Thyroid gland (tissue), 4 donors: ENCODE results near the gene DDX50. TPM values are rescaled to one million over a fixed set of nuclear protein-coding genes. Genes with fewer than 3 reads are reported as not detected.
"Not testable (repeated sequence)": the region's sequence is repeated elsewhere in the genome, so short reads cannot be mapped to it uniquely, and the experiment has no call there.

Source experiments
- DNase-seq, 2 donors: peaks; one replicate each; pipeline ENCODE4 v3.0.0-alpha.2; 2019
- H3K27ac ChIP-seq, 3 donors: fragments of 200-600 bp; sonication (generic); 1 replicate in 2 of 3; 2 replicates in 1 of 3; pipeline ENCODE4 v1.5.1; 2016 to 2019; ENCODE audit warnings: mild to moderate bottlenecking in 1 of 3, moderate library complexity in 1 of 3
- H3K27me3 ChIP-seq: fragments of 200-600 bp; sonication (generic); one replicate; pipeline ENCODE4 v1.5.1; 2019
- H3K36me3 ChIP-seq, 2 donors: fragments of 200-600 bp; sonication (generic); one replicate each; pipeline ENCODE4 v1.5.1; 2016 to 2019
- H3K4me1 ChIP-seq, 2 donors: fragments of 200-600 bp; sonication (generic); one replicate each; pipeline ENCODE4 v1.5.1; 2017 to 2019
- H3K4me3 ChIP-seq, 3 donors: fragments of 200-600 bp; sonication (generic); replicated peaks in 1 of 3; 1 replicate in 2 of 3; 2 replicates in 1 of 3; pipeline ENCODE4 v1.5.1; 2016; ENCODE audit warnings: mild to moderate bottlenecking in 1 of 3
- H3K9me3 ChIP-seq: fragments of 200-600 bp; sonication (generic); one replicate; pipeline ENCODE4 v1.5.1; 2017
- POLR2A ChIP-seq, 2 donors: fragments of 450-650 bp; IDR thresholded peaks; one replicate each; pipeline ENCODE4 v1.6.1; 2017; ENCODE audit warnings: antibody characterized with exemption in 2 of 2, mild to moderate bottlenecking in 2 of 2, moderate library complexity in 1 of 2
- WGBS, 2 donors: methylation state at CpG; one replicate each; pipeline ENCODE4 v1.1.5; 2017; 5-methylcytosine and 5-hydroxymethylcytosine counted together
- intact Hi-C: fragments of 100-400 bp; cut with DNase I; formaldehyde crosslinking; loops from one replicate; pipeline ENCODE4 v1.15.1; 2023
- total RNA-seq, 4 donors: library from RNA; depleted of rRNA; stranded (reverse); fragments of >200 nt; gene quantifications; one replicate each; pipeline ENCODE4 v1.2.3, GENCODE V29; 2016
- TF ChIP-seq, protein P1 (sequence below), 6 experiments: fragments of 200-600 bp in 3 of 6; fragments of 450-650 bp in 3 of 6; sonication (generic) in 3 of 6; IDR thresholded peaks; one replicate each; pipeline ENCODE4 v1.5.1; 2016 to 2019; ENCODE audit warnings: antibody characterized with exemption in 6 of 6, mild to moderate bottlenecking in 2 of 6, inconsistent platforms in 1 of 6, moderate library complexity in 1 of 6

Gene DDX50
- total RNA-seq, 4 donors from 2014 or later: 36.3 to 51.3 (median 41.7) TPM

- intact Hi-C loops: loop anchor here (5.0 to 10.0 kb wide), 3 partner anchors 72 to 344 kb away; partner anchors contain the start of gene STOX1
- 88% methylated on average over 8 of the region's 8 CpGs for WGBS, 2 donors
- H3K36me3 ChIP-seq: no peaks in the 10 kb centered on the region
Measured at GRCh38 chr10:68899186-68899745, 1.8 kb upstream of the DDX50 start.

DNA sequence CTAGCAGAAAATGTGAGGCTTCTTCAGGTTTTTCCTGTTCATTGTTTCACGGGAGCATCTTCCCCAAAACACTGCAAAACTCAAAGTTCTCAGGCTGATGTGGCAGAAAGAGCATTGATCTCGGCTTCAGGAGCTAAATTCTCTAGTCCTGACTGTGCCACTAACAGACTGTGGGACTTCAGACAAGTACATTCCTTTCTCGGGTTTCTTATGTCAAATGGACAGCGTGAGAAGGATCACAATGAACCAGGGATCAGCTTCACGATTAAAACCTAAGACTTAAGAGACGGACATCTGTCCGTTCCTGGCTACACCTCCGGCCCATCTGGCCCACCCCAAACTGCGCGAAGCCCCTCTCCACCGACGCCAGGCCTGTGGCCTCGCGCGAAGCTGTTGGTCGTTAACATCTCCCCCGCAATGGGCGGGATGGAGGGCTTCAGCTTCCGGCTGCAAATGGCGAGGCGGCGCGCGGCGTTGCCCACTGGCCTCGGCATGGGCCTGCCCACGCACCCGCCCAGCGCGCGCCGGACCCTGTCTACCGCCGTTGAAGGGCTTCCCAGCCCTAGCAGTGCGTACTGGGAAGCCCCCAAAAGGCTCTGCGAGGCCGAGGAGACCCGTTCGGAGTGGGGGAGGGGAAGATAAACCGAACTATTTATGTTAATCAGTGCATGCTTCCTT, 549 bp upstream of the DDX50 start:
- WGBS, 2 donors: 6 to 12% methylated on average over 11 to 31 of the region's 40 CpGs
- peaks cover 6 to 11% of the 10 kb centered on the region in 2 donors for H3K4me1 ChIP-seq
- peak in 1 of 2 donors; percentile 72 for TF ChIP-seq POLR2A (IDR thresholded peaks at IDR 0.05)
- TF ChIP-seq, protein P1, sequence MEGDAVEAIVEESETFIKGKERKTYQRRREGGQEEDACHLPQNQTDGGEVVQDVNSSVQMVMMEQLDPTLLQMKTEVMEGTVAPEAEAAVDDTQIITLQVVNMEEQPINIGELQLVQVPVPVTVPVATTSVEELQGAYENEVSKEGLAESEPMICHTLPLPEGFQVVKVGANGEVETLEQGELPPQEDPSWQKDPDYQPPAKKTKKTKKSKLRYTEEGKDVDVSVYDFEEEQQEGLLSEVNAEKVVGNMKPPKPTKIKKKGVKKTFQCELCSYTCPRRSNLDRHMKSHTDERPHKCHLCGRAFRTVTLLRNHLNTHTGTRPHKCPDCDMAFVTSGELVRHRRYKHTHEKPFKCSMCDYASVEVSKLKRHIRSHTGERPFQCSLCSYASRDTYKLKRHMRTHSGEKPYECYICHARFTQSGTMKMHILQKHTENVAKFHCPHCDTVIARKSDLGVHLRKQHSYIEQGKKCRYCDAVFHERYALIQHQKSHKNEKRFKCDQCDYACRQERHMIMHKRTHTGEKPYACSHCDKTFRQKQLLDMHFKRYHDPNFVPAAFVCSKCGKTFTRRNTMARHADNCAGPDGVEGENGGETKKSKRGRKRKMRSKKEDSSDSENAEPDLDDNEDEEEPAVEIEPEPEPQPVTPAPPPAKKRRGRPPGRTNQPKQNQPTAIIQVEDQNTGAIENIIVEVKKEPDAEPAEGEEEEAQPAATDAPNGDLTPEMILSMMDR (IDR thresholded peaks at IDR 0.05): no peak
- DNase-seq: no peak
- intact Hi-C loops: no loop called here
- no peaks in the 10 kb centered on the region for H3K9me3 ChIP-seq
- no peaks in the 10 kb centered on the region for H3K36me3 ChIP-seq
- H3K27ac ChIP-seq: peak overlapping the region; percentile 99 to 100 (median 99)
- H3K4me3 ChIP-seq: peak overlapping the region; percentile 34 to 69 (median 68)
- H3K27me3 ChIP-seq: no peaks in the 10 kb centered on the region

More at GRCh38 chr10:68899186-68899745, 1.8 kb upstream of the DDX50 start:
- TF ChIP-seq, protein P1 (IDR thresholded peaks at IDR 0.05): no peak
- Histone ChIP-seq H3K4me3 (no peak overlapping the region), H3K27ac (no peak overlapping the region), H3K4me1 (peaks cover 6 to 11% of the 10 kb centered on the region in 2 donors), H3K9me3 (no peaks in the 10 kb centered on the region), H3K27me3 (no peaks in the 10 kb centered on the region)
- DNase-seq: no peak

- H3K36me3 ChIP-seq: peaks cover 0 to 2% of the 10 kb centered on the region in 2 donors
- H3K4me3 ChIP-seq: no peak overlapping the region
- DNase-seq: no peak
- TF ChIP-seq POLR2A (IDR thresholded peaks at IDR 0.05): no peak
- TF ChIP-seq, protein P1 (IDR thresholded peaks at IDR 0.05): no peak
- H3K4me1 ChIP-seq: peaks cover 6 to 11% of the 10 kb centered on the region in 2 donors
- no peaks in the 10 kb centered on the region for H3K9me3 ChIP-seq
- no peaks in the 10 kb centered on the region for H3K27me3 ChIP-seq
- 72 to 77% methylated on average over 5 of the region's 5 CpGs for WGBS, 2 donors
- no peak overlapping the region for H3K27ac ChIP-seq
- intact Hi-C loops: no loop called here
Measured at GRCh38 chr10:68902382-68902781, 1.3 kb downstream of the DDX50 start.

- no peak overlapping the region for H3K4me3 ChIP-seq
- TF ChIP-seq, protein P1 (IDR thresholded peaks at IDR 0.05): no peak
- no peak for TF ChIP-seq POLR2A (IDR thresholded peaks at IDR 0.05)
- peaks cover 0 to 3% of the 10 kb centered on the region in 2 donors for H3K36me3 ChIP-seq
- H3K27ac ChIP-seq: no peak overlapping the region
- intact Hi-C loops: no loop called here
- DNase-seq: no peak
- H3K9me3 ChIP-seq: no peaks in the 10 kb centered on the region
- no peaks in the 10 kb centered on the region for H3K27me3 ChIP-seq
- peaks cover 0 to 3% of the 10 kb centered on the region in 2 donors for H3K4me1 ChIP-seq
Measured at GRCh38 chr10:68924593-68924992, 23.5 kb downstream of the DDX50 start.

DNA sequence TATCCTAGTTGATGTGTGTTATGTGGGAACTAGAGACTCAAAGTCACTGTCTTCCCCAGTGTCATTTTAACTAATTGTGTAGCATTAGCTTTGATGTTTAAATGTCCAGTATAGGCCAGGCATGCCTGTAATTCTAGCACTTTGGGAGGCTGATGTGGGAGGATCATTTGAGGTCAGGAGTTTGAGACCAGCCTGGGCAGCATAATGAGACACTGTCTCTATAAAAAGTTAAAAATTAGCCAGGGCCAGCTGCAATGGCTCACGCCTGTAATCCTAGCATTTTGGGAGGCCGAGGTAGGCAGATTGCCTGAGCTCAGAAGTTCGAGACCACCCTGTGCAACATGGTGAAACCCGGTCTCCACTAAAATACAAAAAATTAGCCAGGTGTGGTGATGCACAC, 24.4 kb downstream of the DDX50 start:
- no peak for DNase-seq
- no peaks in the 10 kb centered on the region for H3K9me3 ChIP-seq
- H3K36me3 ChIP-seq: peaks cover 0 to 4% of the 10 kb centered on the region in 2 donors
- peaks cover 0 to 3% of the 10 kb centered on the region in 2 donors for H3K4me1 ChIP-seq
- 96 to 98% methylated on average over 4 of the region's 4 CpGs for WGBS, 2 donors
- H3K27me3 ChIP-seq: no peaks in the 10 kb centered on the region
- TF ChIP-seq, protein P1 (IDR thresholded peaks at IDR 0.05): no peak
- no peak for TF ChIP-seq POLR2A (IDR thresholded peaks at IDR 0.05)
- intact Hi-C loops: no loop called here
- H3K4me3 ChIP-seq: no peak overlapping the region
- no peak overlapping the region for H3K27ac ChIP-seq

DNA sequence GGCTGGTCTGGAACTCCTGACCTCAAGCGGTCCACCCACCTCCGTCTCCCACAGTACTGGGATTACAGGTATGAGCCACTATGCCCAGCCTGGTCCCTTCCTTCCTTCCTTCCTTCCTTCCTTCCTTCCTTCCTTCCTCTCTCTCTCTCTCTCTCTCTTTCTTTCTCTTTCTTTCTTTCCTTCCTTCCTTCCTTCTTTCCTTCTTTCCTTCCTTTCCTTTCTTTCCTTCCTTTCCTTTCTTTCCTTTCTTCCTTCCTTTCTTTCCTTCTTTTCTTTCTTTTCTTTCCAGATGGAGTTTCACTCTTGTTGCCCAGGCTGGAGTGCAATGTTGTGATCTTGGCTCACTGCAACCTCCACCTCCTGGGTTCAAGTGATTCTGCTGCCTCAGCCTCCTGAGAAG, 28.0 kb downstream of the DDX50 start:
- H3K27me3 ChIP-seq, H3K27ac ChIP-seq, H3K4me1 ChIP-seq, H3K9me3 ChIP-seq, H3K36me3 ChIP-seq, intact Hi-C loops, DNase-seq, H3K4me3 ChIP-seq: not testable (repeated sequence)
- 90 to 98% methylated on average over 2 of the region's 2 CpGs for WGBS, 2 donors

DNA sequence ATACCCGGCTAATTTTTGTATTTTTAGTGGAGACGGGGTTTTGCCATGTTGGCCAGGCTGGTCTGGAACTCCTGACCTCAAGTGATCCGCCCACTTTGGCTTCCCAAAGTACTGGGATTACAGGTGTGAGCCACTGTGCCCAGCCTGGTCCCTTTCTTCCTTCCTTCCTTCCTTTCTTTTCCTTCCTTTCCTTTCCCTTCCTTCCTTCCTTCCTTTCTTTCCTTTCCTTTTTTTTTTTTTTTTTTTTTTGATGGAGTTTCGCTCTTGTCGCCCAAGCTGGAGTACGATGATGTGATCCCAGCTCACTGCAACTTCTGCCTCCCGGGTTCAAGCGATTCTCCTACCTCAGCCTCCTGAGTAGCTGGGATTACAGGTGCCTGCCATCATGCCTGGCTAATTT, 28.8 kb downstream of the DDX50 start:
- intact Hi-C loops, H3K4me3 ChIP-seq, DNase-seq, H3K27ac ChIP-seq, H3K27me3 ChIP-seq, H3K9me3 ChIP-seq, H3K4me1 ChIP-seq, H3K36me3 ChIP-seq: not testable (repeated sequence)
- 95 to 99% methylated on average over 8 of the region's 8 CpGs for WGBS, 2 donors

GRCh38 chr10:68932860-68933259, 31.7 kb downstream of the DDX50 start:
- H3K4me3 ChIP-seq, H3K27me3 ChIP-seq, intact Hi-C loops, H3K9me3 ChIP-seq, H3K4me1 ChIP-seq, DNase-seq, H3K27ac ChIP-seq: not testable (repeated sequence)
- 94 to 100% methylated on average over 3 of the region's 3 CpGs for WGBS, 2 donors
- H3K36me3 ChIP-seq: peaks cover 0 to 25% of the 10 kb centered on the region in 2 donors
